22Rv1 (cell line): Measurements from ENCODE around the gene MYL5.

Source experiments
- ZFX ChIP-seq: fragments of 450-650 bp; IDR thresholded peaks from 2 replicates; pipeline ENCODE4 v1.6.1; 2017; ENCODE audit warnings: antibody characterized with exemption, borderline replicate concordance
- TF ChIP-seq, protein P1 (sequence below): fragments of 450-650 bp; IDR thresholded peaks from 2 replicates; pipeline ENCODE4 v1.5.1; 2017; ENCODE audit warnings: mild to moderate bottlenecking

DNA sequence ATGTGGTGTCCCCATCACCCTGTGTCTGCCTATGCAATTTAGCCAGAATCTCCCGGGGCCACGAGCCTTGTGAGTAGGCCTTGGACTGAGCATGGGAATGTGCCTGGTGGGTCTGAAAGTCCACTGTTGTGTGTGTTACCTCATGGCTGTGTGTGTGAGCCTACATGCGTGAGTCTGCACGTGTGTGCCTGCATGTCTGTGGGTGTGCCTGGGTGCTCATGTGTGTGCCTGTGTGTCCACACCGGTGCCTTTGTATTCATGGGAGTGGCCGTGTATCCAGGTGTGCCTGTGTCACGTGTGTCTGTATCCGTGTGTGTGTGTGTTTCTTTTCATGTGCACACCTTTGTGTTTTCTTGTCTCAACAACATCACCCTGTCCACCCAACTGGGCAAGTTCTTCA is 14.5 kb upstream of the MYL5 start:
- TF ChIP-seq, protein P1, sequence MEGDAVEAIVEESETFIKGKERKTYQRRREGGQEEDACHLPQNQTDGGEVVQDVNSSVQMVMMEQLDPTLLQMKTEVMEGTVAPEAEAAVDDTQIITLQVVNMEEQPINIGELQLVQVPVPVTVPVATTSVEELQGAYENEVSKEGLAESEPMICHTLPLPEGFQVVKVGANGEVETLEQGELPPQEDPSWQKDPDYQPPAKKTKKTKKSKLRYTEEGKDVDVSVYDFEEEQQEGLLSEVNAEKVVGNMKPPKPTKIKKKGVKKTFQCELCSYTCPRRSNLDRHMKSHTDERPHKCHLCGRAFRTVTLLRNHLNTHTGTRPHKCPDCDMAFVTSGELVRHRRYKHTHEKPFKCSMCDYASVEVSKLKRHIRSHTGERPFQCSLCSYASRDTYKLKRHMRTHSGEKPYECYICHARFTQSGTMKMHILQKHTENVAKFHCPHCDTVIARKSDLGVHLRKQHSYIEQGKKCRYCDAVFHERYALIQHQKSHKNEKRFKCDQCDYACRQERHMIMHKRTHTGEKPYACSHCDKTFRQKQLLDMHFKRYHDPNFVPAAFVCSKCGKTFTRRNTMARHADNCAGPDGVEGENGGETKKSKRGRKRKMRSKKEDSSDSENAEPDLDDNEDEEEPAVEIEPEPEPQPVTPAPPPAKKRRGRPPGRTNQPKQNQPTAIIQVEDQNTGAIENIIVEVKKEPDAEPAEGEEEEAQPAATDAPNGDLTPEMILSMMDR, result no peak
- TF ChIP-seq ZFX, result no peak
